Right renal cortex interstitium (tissue), 3 donors: ENCODE data around the gene GRAMD1B. TPM values are rescaled to one million over a fixed set of nuclear protein-coding genes. Genes with fewer than 3 reads are reported as not detected.
A peak's percentile ranks its signal among the peaks of the same experiment; 100 is the strongest.

Experiments used
- DNase-seq, 3 donors: peaks; one replicate each; pipeline ENCODE4 v3.0.0-alpha.2; 2013; ENCODE audit warnings: low read depth in 3 of 3, low spot score in 2 of 3
- polyA plus RNA-seq, 3 donors: library from polyadenylated mRNA; unstranded; fragments of 120-200 nt; gene quantifications; one replicate each; pipeline ENCODE4 v1.2.1, GENCODE V29; 2013; ENCODE audit not compliant: insufficient read length in 3 of 3

Gene GRAMD1B
- polyA plus RNA-seq, 3 donors = 9.7 to 12.1 (median 11.3) TPM

- DNase-seq = no peak
Observed at GRCh38 chr11:123607781-123608180, 177.7 kb downstream of the GRAMD1B start.

DNA sequence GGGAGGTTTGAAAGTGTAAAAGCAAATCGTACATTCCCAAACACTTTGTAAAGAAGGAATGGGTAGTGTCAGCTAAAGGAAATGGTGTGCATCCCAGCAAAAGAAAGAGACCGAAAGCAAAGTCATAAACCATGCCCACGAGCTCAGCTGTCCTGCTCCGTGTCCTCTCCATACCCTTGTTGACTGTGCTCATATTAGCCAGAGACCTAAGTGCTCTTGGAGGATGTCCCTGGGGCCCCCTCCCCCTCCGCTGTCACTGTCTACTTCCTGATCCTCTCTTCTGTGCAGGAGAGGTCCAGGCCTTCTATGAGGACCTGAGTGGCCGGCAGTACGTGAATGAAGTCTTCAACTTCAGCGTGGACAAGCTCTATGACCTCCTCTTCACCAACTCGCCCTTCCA, 178.3 kb downstream of the GRAMD1B start:
- DNase-seq = no peak

GRCh38 chr11:123608945-123609344, 178.9 kb downstream of the GRAMD1B start:
- DNase-seq = no peak

- no peak for DNase-seq
Observed at GRCh38 chr11:123611698-123612097, 181.6 kb downstream of the GRAMD1B start.

DNA sequence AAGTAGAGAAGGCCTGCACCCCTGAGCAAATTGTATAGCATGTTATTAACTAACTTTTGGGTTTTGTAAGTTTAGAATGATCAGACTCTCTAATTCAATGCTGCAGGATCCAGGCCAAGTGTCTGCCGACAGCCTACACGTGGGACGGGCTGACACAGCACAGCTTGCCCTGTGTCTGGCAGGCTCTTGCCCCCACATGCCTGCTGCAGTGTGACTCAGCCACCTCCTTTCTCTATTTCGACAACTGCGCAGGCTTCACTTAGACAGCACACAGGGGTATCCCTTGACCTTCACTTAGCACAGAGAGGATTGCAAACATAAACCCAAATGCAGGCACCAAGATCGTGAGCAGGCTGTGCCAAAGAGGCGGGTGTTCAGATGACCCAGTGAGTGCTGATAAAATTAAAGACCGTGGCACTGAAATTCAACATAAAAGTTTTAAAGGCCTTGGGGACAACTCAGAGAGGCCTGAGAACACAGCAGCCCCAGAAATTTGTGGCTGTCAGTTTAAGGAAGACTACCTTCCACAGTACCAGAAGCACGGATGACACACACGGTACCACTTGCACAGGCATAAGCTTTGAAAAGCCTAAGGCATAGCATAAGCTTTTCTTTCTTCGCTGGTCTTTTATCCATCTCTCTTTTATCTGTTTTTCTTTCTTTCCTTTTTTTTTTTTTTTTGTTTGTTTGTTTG, 186.6 kb downstream of the GRAMD1B start:
- no peak for DNase-seq

GRCh38 chr11:123622576-123622975, 192.5 kb downstream of the GRAMD1B start:
- no peak for DNase-seq

DNA sequence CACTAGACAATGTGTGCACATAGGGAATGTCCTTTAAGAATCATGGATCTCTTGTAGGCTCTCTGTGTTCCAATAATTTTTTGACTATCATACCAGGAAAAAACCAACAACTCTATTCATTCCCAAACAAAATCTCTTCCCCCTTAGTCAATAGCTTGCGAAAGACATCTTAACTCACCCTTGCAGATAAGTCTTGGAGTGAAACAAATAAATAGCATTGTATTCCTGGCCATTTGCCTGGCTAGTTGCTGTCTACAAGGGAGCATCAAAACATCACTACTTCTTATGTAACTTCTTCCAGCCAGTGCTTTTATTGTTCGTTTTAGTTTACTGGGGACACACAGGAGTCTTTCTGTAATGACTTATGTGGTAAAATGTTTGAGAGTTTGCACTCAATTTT, 194.9 kb downstream of the GRAMD1B start:
- no peak for DNase-seq

GRCh38 chr11:123628936-123629683, 199.0 kb downstream of the GRAMD1B start:
- peak in 2 of 3 donors; percentile 18 to 36 for DNase-seq

GRCh38 chr11:123630126-123630608, 200.1 kb downstream of the GRAMD1B start:
- no peak for DNase-seq

GRCh38 chr11:123640029-123640428, 210.0 kb downstream of the GRAMD1B start:
- DNase-seq = no peak

GRCh38 chr11:123640677-123641494, 210.8 kb downstream of the GRAMD1B start:
- no peak for DNase-seq

DNA sequence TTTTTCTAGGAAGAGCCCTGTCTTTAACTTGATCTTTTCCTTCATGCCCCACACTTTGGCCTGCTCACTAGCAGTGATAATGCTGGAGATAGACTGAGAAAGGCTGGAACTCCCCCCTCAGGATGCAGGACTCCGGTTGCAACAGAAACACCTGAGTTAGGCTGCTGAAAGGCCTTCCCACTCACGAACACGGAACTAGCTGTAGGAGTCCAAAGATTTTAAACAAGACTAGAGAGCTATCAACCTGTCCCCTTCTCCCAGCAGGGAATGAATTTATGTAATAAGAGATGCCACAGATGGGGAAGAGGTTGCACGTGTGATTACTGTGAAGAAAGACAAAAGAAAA, 211.4 kb downstream of the GRAMD1B start:
- DNase-seq = no peak

GRCh38 chr11:123642435-123642834, 212.4 kb downstream of the GRAMD1B start:
- no peak for DNase-seq

DNA sequence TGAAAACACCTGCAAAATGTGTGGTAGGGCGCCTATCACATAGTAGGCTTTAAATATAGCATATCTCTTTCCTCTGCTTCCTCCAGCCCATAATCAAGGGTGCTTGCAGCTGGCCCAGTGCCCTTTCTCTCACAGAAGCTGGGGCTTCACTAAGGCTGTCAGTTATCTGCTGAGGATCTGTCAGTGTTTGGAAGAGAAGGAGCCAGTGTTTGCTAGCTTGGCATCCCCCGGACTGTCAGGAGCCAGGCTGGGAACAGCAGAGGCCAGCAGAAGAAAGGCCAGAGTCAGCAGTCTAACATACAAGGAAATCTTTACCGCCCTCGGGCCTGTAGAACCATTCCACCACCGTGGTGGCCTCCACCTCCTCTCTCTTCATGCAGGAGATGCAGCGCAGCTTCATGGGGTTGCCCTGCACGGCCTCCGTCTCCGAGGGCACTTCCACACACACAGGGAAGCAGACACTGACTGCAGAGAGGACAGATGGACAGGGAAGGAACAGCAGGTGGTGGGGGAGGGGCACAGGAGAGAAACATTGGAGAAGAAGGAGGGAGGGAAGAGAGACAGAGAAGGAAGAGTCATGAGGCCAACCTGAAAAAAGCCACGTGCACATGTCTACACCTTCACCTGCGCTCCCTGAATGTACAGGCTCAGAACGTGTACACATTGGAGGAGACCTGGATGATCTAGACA, 215.4 kb downstream of the GRAMD1B start:
- DNase-seq = no peak

GRCh38 chr11:123650901-123651300, 220.8 kb downstream of the GRAMD1B start:
- no peak for DNase-seq

GRCh38 chr11:123652599-123652998, 222.5 kb downstream of the GRAMD1B start:
- no peak for DNase-seq

DNA sequence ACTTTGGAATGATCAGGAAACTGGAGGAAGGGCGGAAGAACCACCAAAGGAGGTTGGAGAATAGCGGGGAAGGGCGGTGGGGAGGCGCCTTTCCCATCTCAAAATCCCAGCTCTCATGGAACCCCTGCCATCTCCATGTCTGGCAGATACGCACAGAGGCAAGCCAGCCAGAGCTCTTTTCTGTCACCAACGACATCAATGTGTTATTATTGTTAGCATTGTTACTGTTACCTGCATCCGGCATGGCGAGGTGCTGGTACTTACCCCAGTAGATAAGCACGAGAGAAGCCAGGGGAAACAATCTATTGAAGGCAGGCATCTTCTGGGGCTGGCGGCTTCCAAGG, 223.4 kb downstream of the GRAMD1B start:
- DNase-seq = no peak

- peak in 2 of 3 donors; percentile 13 to 38 for DNase-seq
Observed at GRCh38 chr11:123653827-123654565, 223.9 kb downstream of the GRAMD1B start.

DNA sequence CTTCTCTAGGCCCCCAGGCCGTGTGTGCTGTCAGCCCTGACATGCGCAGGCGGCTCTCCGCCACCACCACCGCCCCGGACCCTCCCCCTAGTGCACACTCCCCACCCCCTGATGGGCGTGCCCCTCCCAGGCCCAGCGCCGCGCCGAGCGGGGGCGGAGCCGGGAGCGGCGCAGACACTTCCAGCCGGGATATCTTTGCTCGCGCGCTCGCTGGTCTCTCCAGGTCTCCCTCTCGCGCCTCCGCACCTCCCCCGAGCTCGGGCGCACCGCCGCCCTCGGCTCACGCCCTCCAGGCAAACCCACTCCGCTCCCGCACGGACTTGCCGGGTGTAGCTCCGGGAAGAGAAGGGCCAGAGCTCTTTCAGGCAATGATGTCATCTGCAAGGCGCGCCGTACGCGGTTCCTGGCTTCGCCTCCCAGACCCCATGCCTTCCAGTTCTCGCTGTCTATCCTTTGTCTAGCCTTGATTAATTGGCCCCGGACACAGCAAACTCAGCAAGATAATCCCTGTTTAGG, 224.6 kb downstream of the GRAMD1B start, which contains the start of gene SCN3B:
Gene SCN3B (minus strand): TSS at position 59 of the 516 bp plus-strand sequence. CDS start 823 bp downstream, outside the sequence.
- DNase-seq = peak; percentile 57 to 71 (median 67)

- DNase-seq = no peak
Observed at GRCh38 chr11:123659311-123659710, 229.2 kb downstream of the GRAMD1B start.
